ENCODE results near the gene URM1.
A peak's percentile ranks its signal among the peaks of the same experiment; 100 is the strongest.

Gene URM1

DNA sequence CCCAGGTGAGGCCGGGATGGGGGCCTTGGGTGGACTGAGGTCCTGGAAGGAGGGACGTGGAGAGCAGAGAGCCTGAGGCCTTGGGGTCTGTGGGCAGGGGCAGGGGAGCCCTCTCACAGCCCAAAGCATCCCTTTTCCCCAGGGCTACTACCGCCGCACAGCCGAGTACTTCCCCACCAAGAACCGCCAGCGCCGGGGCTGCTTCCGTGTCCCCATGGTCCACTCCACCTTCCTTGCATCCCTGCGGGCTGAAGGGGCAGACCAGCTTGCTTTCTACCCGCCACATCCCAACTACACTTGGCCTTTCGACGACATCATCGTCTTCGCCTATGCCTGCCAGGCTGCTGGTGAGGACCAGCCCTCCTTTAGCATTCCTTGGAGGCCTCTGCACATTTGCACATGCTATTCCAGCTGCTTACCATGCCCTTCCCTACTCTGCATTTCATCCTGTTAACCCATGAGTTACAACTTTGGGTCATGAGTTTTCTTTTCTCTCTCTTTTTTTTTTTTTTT is 53.1 kb downstream of the URM1 start:
- DNase-seq (ENCODE audit: low read depth), result no peak
- TF ChIP-seq, protein P1, sequence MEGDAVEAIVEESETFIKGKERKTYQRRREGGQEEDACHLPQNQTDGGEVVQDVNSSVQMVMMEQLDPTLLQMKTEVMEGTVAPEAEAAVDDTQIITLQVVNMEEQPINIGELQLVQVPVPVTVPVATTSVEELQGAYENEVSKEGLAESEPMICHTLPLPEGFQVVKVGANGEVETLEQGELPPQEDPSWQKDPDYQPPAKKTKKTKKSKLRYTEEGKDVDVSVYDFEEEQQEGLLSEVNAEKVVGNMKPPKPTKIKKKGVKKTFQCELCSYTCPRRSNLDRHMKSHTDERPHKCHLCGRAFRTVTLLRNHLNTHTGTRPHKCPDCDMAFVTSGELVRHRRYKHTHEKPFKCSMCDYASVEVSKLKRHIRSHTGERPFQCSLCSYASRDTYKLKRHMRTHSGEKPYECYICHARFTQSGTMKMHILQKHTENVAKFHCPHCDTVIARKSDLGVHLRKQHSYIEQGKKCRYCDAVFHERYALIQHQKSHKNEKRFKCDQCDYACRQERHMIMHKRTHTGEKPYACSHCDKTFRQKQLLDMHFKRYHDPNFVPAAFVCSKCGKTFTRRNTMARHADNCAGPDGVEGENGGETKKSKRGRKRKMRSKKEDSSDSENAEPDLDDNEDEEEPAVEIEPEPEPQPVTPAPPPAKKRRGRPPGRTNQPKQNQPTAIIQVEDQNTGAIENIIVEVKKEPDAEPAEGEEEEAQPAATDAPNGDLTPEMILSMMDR (IDR thresholded peaks at IDR 0.05; ENCODE audit: low read depth, low read length), result no peak
- no peak for TF ChIP-seq POLR2A (IDR thresholded peaks at IDR 0.05; ENCODE audit: extremely low read depth, insufficient read length)
- TF ChIP-seq MYC (IDR thresholded peaks at IDR 0.05; ENCODE audit: low read depth, low read length), result no peak
- no peak for TF ChIP-seq MAX (IDR thresholded peaks at IDR 0.05; ENCODE audit: low read depth, low read length)

GRCh38 chr9:128428644-128429512 is 57.7 kb downstream of the URM1 start:
- no peak for DNase-seq (ENCODE audit: low read depth)
- H3K4me3 ChIP-seq (ENCODE audit: low read depth, low read length), result no peak overlapping the region

More for the DNA sequence above, 53.1 kb downstream of the URM1 start:
- no peak overlapping the region for H3K4me3 ChIP-seq (ENCODE audit: low read depth, low read length)

DNA sequence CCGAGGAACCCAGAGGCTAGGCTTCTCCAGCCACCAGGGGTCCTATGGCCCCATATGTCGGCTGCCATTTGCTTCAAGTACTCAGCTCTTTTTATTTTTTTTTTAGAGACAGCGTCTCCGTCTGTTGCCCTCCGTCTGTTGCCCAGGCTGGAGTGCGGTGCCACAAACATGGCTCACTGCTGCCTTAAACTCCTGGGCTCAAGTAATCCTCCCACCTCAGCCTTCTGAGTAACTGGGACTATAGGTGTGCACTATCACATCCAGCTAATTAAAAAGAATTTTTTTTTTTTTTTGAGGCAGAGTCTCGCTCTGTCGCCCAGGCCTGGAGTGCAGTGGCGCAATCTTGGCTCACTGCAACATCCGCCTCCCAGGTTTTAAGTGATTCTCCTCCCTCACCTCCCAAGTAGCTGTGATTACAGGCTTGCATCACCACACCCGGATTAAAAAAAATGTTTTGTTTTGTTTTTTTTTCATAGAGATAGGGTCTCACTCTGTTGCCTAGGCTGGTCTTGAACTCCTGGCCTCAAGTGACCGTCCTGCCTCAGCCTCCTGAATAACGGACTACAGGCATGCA is 58.4 kb downstream of the URM1 start:
- TF ChIP-seq MYC (IDR thresholded peaks at IDR 0.05; ENCODE audit: low read depth, low read length), result no peak
- TF ChIP-seq, protein P1 (IDR thresholded peaks at IDR 0.05; ENCODE audit: low read depth, low read length), result no peak
- no peak for DNase-seq (ENCODE audit: low read depth)
- no peak overlapping the region for H3K4me3 ChIP-seq (ENCODE audit: low read depth, low read length)

More at GRCh38 chr9:128428644-128429512, 57.7 kb downstream of the URM1 start:
- TF ChIP-seq MYC (IDR thresholded peaks at IDR 0.05; ENCODE audit: low read depth, low read length), result peak; percentile 43
- TF ChIP-seq MAX (IDR thresholded peaks at IDR 0.05; ENCODE audit: low read depth, low read length), result peak; percentile 44; the same call in 1 of the 2 replicates
- TF ChIP-seq POLR2A (IDR thresholded peaks at IDR 0.05; ENCODE audit: extremely low read depth, insufficient read length), result peak; percentile 55
- TF ChIP-seq, protein P1 (IDR thresholded peaks at IDR 0.05; ENCODE audit: low read depth, low read length), result no peak

DNA sequence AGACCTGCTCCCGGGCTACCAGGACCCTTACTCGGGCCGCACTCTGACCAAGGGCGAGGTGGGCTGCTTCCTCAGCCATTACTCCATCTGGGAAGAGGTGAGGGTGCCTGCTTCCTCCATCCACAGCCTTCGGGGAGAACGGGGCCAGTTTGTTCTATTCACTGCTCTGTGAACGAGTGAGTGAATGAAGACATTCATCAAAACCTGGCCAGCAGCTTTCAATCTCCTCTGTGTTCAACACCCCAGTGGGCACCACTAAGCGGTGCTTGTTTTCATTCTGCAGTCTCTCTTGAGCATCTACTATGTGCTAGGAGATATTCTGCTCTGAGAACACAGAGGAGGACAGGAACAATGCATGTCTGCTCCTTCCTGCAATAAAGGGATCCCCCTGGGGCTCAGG is 60.0 kb downstream of the URM1 start:
- H3K4me3 ChIP-seq (ENCODE audit: low read depth, low read length), result no peak overlapping the region
- TF ChIP-seq MAX (IDR thresholded peaks at IDR 0.05; ENCODE audit: low read depth, low read length), result no peak
- TF ChIP-seq, protein P1 (IDR thresholded peaks at IDR 0.05; ENCODE audit: low read depth, low read length), result no peak
- TF ChIP-seq POLR2A (IDR thresholded peaks at IDR 0.05; ENCODE audit: extremely low read depth, insufficient read length), result no peak
- TF ChIP-seq MYC (IDR thresholded peaks at IDR 0.05; ENCODE audit: low read depth, low read length), result no peak
- DNase-seq (ENCODE audit: low read depth), result no peak

- DNase-seq (ENCODE audit: low read depth), result no peak
- no peak overlapping the region for H3K4me3 ChIP-seq (ENCODE audit: low read depth, low read length)
- TF ChIP-seq MYC (IDR thresholded peaks at IDR 0.05; ENCODE audit: low read depth, low read length) (no peak), MAX (IDR thresholded peaks at IDR 0.05; ENCODE audit: low read depth, low read length) (no peak)
Measured at GRCh38 chr9:128434340-128434739, 63.2 kb downstream of the URM1 start.

DNA sequence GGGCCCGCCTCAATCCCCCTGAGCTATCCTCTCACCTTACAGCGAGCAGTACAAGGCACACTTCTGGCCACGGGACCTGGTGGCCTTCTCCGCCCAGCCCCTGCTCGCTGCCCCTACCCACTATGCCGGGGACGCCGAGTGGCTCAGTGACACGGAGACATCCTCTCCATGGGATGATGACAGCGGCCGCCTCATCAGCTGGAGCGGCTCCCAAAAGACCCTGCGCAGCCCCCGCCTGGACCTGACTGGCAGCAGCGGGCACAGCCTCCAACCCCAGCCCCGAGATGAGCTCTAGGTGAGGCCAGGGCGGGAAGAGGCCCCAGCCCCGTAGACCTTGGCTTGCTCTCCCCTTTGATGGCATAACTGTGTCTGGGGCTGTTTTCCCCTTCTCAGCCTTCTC is 64.4 kb downstream of the URM1 start:
- no peak overlapping the region for H3K4me3 ChIP-seq (ENCODE audit: low read depth, low read length)
- TF ChIP-seq MYC (IDR thresholded peaks at IDR 0.05; ENCODE audit: low read depth, low read length) (no peak), MAX (IDR thresholded peaks at IDR 0.05; ENCODE audit: low read depth, low read length) (no peak), POLR2A (IDR thresholded peaks at IDR 0.05; ENCODE audit: extremely low read depth, insufficient read length) (no peak)
- TF ChIP-seq, protein P1 (IDR thresholded peaks at IDR 0.05; ENCODE audit: low read depth, low read length), result no peak
- DNase-seq (ENCODE audit: low read depth), result no peak
